ENCODE results near the gene DIP2C. TPM values are rescaled to one million over a fixed set of nuclear protein-coding genes. Genes with fewer than 3 reads are reported as not detected.
A peak's percentile ranks its signal among the peaks of the same experiment; 100 is the strongest.

The DIP2C gene
- total RNA-seq, 1 experiment from 2014 or later, result 11.4 TPM

DNA sequence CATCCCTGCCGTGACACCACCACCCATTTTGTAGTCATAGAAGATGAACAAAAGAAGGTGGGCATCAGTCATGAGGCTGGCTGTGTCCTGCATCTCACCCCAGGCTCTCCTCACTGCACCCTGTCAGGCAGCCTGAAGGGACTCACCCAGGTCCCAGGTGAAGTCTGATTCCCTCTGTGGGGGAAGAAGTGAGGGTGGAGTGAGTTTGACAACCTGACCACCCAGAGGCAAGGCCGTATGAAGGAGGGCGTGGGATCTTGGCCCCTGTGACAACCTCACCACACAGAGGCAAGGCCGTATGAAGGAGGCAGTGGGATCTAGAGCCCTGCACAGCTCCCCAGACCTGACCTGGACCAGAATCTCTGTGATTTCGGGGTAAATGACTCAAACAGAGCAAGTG, 152.5 kb downstream of the DIP2C start:
- H3K4me1 ChIP-seq, result 0 out of 2 replicates have a peak, but pooled peaks cover 4% of the 10 kb centered on the region
- intact Hi-C loops (cut with micrococcal nuclease; ENCODE audit: unreplicated experiment), result no loop called here
- H3K4me1 Mint-ChIP-seq (ENCODE audit: low read depth, unreplicated experiment), result peaks cover 22% of the 10 kb centered on the region
- ChIA-PET POLR2A (no interaction called here), CTCF (no interaction called here)
- H3K9me3 Mint-ChIP-seq (ENCODE audit: unreplicated experiment), result no peaks in the 10 kb centered on the region
- no peak overlapping the region for H3K4me3 ChIP-seq (ENCODE audit: low read depth, low read length)
- peak in 1 of 2 experiments; percentile 29 for DNase-seq
- H3K9me3 ChIP-seq, result no peaks in the 10 kb centered on the region
- no peak overlapping the region for H3K27ac Mint-ChIP-seq (ENCODE audit: unreplicated experiment)
- H3K36me3 Mint-ChIP-seq (ENCODE audit: insufficient read depth, unreplicated experiment), result peaks cover 8% of the 10 kb centered on the region
- TF ChIP-seq, protein P1, sequence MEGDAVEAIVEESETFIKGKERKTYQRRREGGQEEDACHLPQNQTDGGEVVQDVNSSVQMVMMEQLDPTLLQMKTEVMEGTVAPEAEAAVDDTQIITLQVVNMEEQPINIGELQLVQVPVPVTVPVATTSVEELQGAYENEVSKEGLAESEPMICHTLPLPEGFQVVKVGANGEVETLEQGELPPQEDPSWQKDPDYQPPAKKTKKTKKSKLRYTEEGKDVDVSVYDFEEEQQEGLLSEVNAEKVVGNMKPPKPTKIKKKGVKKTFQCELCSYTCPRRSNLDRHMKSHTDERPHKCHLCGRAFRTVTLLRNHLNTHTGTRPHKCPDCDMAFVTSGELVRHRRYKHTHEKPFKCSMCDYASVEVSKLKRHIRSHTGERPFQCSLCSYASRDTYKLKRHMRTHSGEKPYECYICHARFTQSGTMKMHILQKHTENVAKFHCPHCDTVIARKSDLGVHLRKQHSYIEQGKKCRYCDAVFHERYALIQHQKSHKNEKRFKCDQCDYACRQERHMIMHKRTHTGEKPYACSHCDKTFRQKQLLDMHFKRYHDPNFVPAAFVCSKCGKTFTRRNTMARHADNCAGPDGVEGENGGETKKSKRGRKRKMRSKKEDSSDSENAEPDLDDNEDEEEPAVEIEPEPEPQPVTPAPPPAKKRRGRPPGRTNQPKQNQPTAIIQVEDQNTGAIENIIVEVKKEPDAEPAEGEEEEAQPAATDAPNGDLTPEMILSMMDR (IDR thresholded peaks at IDR 0.05; ENCODE audit: insufficient read depth in 1 of 2, low read depth in 1 of 2, low read length in 1 of 2, severe bottlenecking in 1 of 2, unreplicated experiment in 1 of 2), result no peak
- no peaks in the 10 kb centered on the region for H3K27me3 Mint-ChIP-seq (ENCODE audit: insufficient read depth, unreplicated experiment)
- no peak overlapping the region for H3K4me3 Mint-ChIP-seq (ENCODE audit: unreplicated experiment)
- H3K36me3 ChIP-seq (ENCODE audit: control insufficient read depth, insufficient read depth, low read length), result no peaks in the 10 kb centered on the region; the same call in 1 of the 2 replicates
- no peaks in the 10 kb centered on the region; the same call in 1 of the 2 replicates for H3K27me3 ChIP-seq (replicated peaks; ENCODE audit: control insufficient read depth, insufficient read depth, low read length)
- no TSS peak for BruUV-seq (replicated peaks)

DNA sequence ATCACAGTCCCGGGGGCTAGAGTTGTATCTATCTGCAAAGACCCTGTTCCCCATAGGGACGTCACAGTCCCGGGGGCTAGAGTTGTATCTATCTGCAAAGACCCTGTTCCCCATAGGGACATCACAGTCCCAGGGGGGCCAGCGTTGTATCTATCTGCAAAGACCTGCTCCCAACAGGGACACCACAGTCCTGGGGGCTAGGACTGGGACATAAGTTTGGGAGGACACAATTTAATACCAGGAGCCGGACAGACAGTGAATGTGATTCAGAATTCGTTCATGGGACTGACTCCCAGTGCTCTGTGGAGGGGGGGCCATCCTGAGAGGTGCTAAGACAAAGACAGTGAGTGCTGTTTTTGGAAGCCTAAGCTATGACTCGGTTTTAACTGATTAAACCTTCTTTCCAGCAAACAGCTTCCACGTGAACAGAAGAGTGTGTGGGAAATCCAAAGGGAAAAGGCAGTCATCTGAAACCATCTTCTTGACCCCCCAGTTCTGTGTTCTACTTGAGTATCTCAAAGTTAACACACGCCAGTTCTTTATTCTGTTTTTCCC, 153.0 kb downstream of the DIP2C start:
- H3K4me3 ChIP-seq (ENCODE audit: low read depth, low read length), result no peak overlapping the region
- no peaks in the 10 kb centered on the region; the same call in 1 of the 2 replicates for H3K36me3 ChIP-seq (ENCODE audit: control insufficient read depth, insufficient read depth, low read length)
- H3K4me1 ChIP-seq, result 0 out of 2 replicates have a peak, but pooled peaks cover 4% of the 10 kb centered on the region
- no peak for DNase-seq
- TF ChIP-seq, protein P1 (IDR thresholded peaks at IDR 0.05; ENCODE audit: insufficient read depth in 1 of 2, low read depth in 1 of 2, low read length in 1 of 2, severe bottlenecking in 1 of 2, unreplicated experiment in 1 of 2), result no peak
- Mint-ChIP-seq H3K4me3 (ENCODE audit: unreplicated experiment) (no peak overlapping the region), H3K27me3 (ENCODE audit: insufficient read depth, unreplicated experiment) (no peaks in the 10 kb centered on the region), H3K9me3 (ENCODE audit: unreplicated experiment) (no peaks in the 10 kb centered on the region), H3K36me3 (ENCODE audit: insufficient read depth, unreplicated experiment) (peaks cover 4% of the 10 kb centered on the region), H3K27ac (ENCODE audit: unreplicated experiment) (peak overlapping the region; percentile 83), H3K4me1 (ENCODE audit: low read depth, unreplicated experiment) (peaks cover 19% of the 10 kb centered on the region)
- BruUV-seq (replicated peaks), result no TSS peak
- CTCF ChIA-PET, result no interaction called here
- POLR2A ChIA-PET, result no interaction called here
- no peaks in the 10 kb centered on the region; the same call in 1 of the 2 replicates for H3K27me3 ChIP-seq (replicated peaks; ENCODE audit: control insufficient read depth, insufficient read depth, low read length)
- intact Hi-C loops (cut with micrococcal nuclease; ENCODE audit: unreplicated experiment), result no loop called here
- no peaks in the 10 kb centered on the region for H3K9me3 ChIP-seq

DNA sequence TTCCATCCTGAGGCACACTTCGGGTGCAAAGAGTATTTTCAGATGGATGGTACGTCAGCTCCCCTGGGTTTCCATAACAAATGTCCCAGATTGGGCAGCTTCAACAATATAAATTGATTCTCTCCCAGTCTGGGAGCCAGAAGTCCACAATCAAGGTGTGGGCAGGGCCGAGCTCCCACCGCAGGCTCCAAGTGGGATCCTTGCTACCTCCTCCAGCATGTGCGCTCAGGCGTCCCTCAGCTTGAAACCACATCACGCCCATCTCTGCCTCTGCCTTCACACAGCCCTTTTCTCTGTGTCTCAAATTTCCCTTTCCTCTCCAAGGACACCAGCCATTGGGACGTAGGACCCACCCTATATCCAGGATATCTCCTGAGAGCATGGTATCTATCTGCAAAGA, 153.5 kb downstream of the DIP2C start:
- no peaks in the 10 kb centered on the region; the same call in 1 of the 2 replicates for H3K27me3 ChIP-seq (replicated peaks; ENCODE audit: control insufficient read depth, insufficient read depth, low read length)
- CTCF ChIA-PET, result no interaction called here
- TF ChIP-seq, protein P1 (IDR thresholded peaks at IDR 0.05; ENCODE audit: insufficient read depth in 1 of 2, low read depth in 1 of 2, low read length in 1 of 2, severe bottlenecking in 1 of 2, unreplicated experiment in 1 of 2), result no peak
- H3K36me3 ChIP-seq (ENCODE audit: control insufficient read depth, insufficient read depth, low read length), result no peaks in the 10 kb centered on the region
- Mint-ChIP-seq H3K4me3 (ENCODE audit: unreplicated experiment) (no peak overlapping the region), H3K27ac (ENCODE audit: unreplicated experiment) (peak overlapping the region; percentile 83), H3K27me3 (ENCODE audit: insufficient read depth, unreplicated experiment) (no peaks in the 10 kb centered on the region), H3K36me3 (ENCODE audit: insufficient read depth, unreplicated experiment) (no peaks in the 10 kb centered on the region), H3K4me1 (ENCODE audit: low read depth, unreplicated experiment) (peaks cover 21% of the 10 kb centered on the region), H3K9me3 (ENCODE audit: unreplicated experiment) (no peaks in the 10 kb centered on the region)
- DNase-seq, result no peak
- 0 out of 2 replicates have a peak, but pooled peaks cover 4% of the 10 kb centered on the region for H3K4me1 ChIP-seq
- H3K9me3 ChIP-seq, result no peaks in the 10 kb centered on the region
- POLR2A ChIA-PET, result no interaction called here
- intact Hi-C loops (cut with micrococcal nuclease; ENCODE audit: unreplicated experiment), result no loop called here
- no TSS peak for BruUV-seq (replicated peaks)
- no peak overlapping the region for H3K4me3 ChIP-seq (ENCODE audit: low read depth, low read length)
